ENCODE results near the gene CLPX. TPM values are rescaled to one million over a fixed set of nuclear protein-coding genes. Genes with fewer than 3 reads are reported as not detected.

CLPX gene
- total RNA-seq, 2 donors from 2014 or later: 36.2 to 41.2 TPM

DNA sequence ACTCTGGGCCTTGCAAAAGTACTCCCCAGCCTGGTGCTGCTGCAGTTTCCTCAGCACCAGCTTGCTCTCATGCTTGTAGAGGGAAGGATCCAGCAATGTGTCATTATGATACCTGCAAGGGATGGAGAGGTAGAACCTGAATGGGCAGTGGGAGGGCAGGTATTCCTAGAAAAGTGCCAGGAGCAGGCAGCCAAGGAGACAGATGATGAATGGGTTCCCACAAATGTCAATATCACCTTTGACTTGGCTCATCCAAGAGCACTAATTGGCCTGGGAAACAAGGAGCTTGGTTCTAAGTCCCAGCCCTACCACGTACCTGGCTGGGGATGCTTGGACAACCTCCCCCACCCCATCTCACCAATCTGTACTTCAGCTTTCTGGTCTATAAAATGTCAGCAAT, 16.8 kb upstream of the CLPX start:
- Histone ChIP-seq H3K27me3 (replicated peaks; ENCODE audit: insufficient read depth) (no peaks in the 10 kb centered on the region), H3K36me3 (no peaks in the 10 kb centered on the region), H3K4me1 (replicated peaks) (no peaks in the 10 kb centered on the region), H3K4me3 (no peak overlapping the region), H3K9me3 (no peaks in the 10 kb centered on the region), H3K27ac (no peak overlapping the region)
- DNase-seq (ENCODE audit: low spot score): no peak
- intact Hi-C loops (cut with DNase I): no loop called here
- WGBS: 67% methylated on average over 1 of the region's 1 CpG
- TF ChIP-seq CTCF (IDR thresholded peaks at IDR 0.05) (no peak), POLR2AphosphoS5 (IDR thresholded peaks at IDR 0.05) (no peak), POLR2A (IDR thresholded peaks at IDR 0.05) (no peak)

GRCh38 chr15:65198571-65198970, 13.4 kb upstream of the CLPX start:
- 94% methylated on average over 12 of the region's 12 CpGs for WGBS
- intact Hi-C loops (cut with DNase I): no loop called here
- no peak for DNase-seq (ENCODE audit: low spot score)
- TF ChIP-seq POLR2A (IDR thresholded peaks at IDR 0.05) (no peak), POLR2AphosphoS5 (IDR thresholded peaks at IDR 0.05) (no peak), CTCF (IDR thresholded peaks at IDR 0.05) (no peak)
- Histone ChIP-seq H3K4me1 (replicated peaks) (no peaks in the 10 kb centered on the region), H3K9me3 (no peaks in the 10 kb centered on the region), H3K4me3 (no peak overlapping the region), H3K27ac (no peak overlapping the region), H3K36me3 (no peaks in the 10 kb centered on the region), H3K27me3 (replicated peaks; ENCODE audit: insufficient read depth) (no peaks in the 10 kb centered on the region)

DNA sequence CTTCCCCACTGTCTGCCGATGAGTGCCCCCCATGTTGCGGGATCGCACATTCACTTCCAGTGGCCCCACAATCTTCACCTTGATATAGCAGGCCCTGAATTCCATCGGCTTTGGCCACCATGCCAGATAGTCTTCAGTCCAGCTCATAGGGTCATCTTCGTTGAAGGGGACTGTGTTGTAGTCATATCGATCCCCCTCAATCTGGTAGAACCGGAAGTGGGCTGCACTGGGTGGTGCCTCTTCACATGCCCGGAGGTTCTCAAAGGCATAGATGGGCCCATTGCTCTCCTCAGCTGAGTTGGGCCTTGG, 12.1 kb upstream of the CLPX start:
- intact Hi-C loops (cut with DNase I): no loop called here
- 100% methylated on average over 8 of the region's 8 CpGs for WGBS
- TF ChIP-seq POLR2A (IDR thresholded peaks at IDR 0.05): no peak
- Histone ChIP-seq H3K4me1 (replicated peaks) (no peaks in the 10 kb centered on the region), H3K9me3 (no peaks in the 10 kb centered on the region), H3K27me3 (replicated peaks; ENCODE audit: insufficient read depth) (no peaks in the 10 kb centered on the region), H3K36me3 (no peaks in the 10 kb centered on the region), H3K4me3 (no peak overlapping the region), H3K27ac (no peak overlapping the region)
- no peak for DNase-seq (ENCODE audit: low spot score)

DNA sequence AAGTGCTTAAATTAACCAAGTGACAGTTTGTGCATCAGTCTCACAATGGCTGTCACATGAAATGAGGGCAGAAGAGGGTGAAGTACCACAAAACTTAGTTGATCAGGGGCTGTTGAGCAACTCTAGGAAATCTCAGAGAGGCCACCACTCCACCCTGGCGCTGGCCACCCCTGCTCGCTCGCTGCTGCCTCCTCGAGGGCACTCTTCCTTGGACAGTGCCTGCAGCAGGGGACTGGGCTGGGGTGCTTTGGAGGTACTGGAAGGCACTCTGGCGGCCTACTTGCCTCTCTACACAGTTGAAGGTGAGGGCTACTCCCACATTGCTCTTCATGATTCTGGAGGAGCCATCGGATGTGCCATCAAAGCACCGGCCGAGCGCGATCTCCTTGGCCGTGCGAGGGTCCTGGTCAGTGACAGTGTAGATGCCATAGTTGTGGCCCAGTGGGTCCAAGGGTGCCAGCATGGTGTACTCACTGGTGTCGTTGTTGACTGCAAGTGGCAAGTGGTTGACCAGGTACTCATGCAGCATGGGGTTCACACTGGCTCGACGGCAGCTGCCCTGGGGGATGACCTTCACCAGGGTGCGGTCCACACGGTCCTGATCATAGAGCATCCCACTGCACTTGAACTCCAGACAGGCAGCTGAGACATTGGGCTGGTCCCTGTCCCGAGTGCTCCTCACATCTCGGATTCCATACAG, 11.6 kb upstream of the CLPX start:
- no peak overlapping the region for H3K27ac ChIP-seq
- 92% methylated on average over 17 of the region's 19 CpGs for WGBS
- intact Hi-C loops (cut with DNase I): no loop called here
- no peaks in the 10 kb centered on the region for H3K4me1 ChIP-seq (replicated peaks)
- no peak overlapping the region for H3K4me3 ChIP-seq
- H3K9me3 ChIP-seq: no peaks in the 10 kb centered on the region
- H3K36me3 ChIP-seq: no peaks in the 10 kb centered on the region
- DNase-seq (ENCODE audit: low spot score): no peak
- TF ChIP-seq CTCF (IDR thresholded peaks at IDR 0.05): no peak
- TF ChIP-seq POLR2A (IDR thresholded peaks at IDR 0.05): no peak
- no peak for TF ChIP-seq POLR2AphosphoS5 (IDR thresholded peaks at IDR 0.05)
- H3K27me3 ChIP-seq (replicated peaks; ENCODE audit: insufficient read depth): no peaks in the 10 kb centered on the region

DNA sequence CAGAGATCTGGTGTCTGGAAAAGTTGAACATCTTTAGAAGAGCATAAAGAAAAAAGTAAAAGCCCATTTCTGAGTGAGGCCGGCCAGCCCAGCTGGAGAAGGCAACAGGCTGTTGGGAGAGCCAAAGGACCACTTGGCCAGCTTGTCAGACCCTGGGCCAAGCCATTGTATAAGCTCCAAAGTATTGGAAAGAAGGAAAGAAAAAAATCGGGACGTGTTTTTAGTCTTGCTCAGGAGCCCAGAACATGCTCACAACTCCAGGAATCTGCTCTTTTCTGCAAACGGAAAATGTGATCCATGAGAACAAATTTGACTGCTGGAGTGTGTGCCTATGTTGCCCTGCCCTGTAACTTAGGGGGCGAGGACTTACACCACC, 10.4 kb upstream of the CLPX start:
- WGBS: 73% methylated on average over 5 of the region's 5 CpGs
- Histone ChIP-seq H3K27ac (no peak overlapping the region), H3K36me3 (no peaks in the 10 kb centered on the region), H3K9me3 (no peaks in the 10 kb centered on the region), H3K27me3 (replicated peaks; ENCODE audit: insufficient read depth) (no peaks in the 10 kb centered on the region), H3K4me3 (no peak overlapping the region), H3K4me1 (replicated peaks) (no peaks in the 10 kb centered on the region)
- no peak for DNase-seq (ENCODE audit: low spot score)
- TF ChIP-seq POLR2AphosphoS5 (IDR thresholded peaks at IDR 0.05) (no peak), POLR2A (IDR thresholded peaks at IDR 0.05) (no peak), CTCF (IDR thresholded peaks at IDR 0.05) (no peak)
- intact Hi-C loops (cut with DNase I): no loop called here

Measured in prostate gland (tissue), 2 donors.